GM12875 (cell line): ENCODE data around the gene ELOA.

Experiments
- H3K4me3 ChIP-seq: one replicate; pipeline ENCODE4 v1.5.1; 2011; ENCODE audit warnings: low read depth, low read length, control low read depth
- TF ChIP-seq, protein P1 (sequence below): IDR thresholded peaks from 2 replicates; pipeline ENCODE4 v1.5.1; 2011; ENCODE audit warnings: low read depth, mild to moderate bottlenecking, control low read depth, inconsistent platforms, low read length, moderate library complexity, borderline replicate concordance; ENCODE audit not compliant: insufficient read depth

Gene ELOA

GRCh38 chr1:23699280-23700179 is 43.7 kb upstream of the ELOA start:
- no peak overlapping the region for H3K4me3 ChIP-seq
- TF ChIP-seq, protein P1, sequence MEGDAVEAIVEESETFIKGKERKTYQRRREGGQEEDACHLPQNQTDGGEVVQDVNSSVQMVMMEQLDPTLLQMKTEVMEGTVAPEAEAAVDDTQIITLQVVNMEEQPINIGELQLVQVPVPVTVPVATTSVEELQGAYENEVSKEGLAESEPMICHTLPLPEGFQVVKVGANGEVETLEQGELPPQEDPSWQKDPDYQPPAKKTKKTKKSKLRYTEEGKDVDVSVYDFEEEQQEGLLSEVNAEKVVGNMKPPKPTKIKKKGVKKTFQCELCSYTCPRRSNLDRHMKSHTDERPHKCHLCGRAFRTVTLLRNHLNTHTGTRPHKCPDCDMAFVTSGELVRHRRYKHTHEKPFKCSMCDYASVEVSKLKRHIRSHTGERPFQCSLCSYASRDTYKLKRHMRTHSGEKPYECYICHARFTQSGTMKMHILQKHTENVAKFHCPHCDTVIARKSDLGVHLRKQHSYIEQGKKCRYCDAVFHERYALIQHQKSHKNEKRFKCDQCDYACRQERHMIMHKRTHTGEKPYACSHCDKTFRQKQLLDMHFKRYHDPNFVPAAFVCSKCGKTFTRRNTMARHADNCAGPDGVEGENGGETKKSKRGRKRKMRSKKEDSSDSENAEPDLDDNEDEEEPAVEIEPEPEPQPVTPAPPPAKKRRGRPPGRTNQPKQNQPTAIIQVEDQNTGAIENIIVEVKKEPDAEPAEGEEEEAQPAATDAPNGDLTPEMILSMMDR, result no peak

GRCh38 chr1:23701310-23701709 is 42.0 kb upstream of the ELOA start:
- TF ChIP-seq, protein P1, result no peak
- H3K4me3 ChIP-seq, result no peak overlapping the region

DNA sequence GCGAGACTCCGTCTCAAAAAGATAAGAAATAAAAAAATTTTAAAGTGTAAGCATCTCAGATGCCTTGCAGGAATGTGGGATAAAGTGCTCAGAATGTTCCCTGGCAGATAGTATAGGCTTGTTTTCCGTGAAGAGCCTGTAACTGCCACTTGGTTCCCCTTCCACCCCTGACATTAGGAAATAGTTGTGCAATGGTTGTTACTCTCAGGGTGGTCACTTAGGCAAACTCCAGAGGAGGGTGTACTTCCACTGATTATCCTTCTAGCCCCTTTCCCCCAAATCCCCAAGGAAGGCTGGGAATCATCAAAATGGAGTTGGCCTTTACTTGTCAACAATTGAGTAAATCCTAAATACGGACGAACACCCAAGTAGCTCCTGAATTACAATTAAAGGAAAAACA is 41.3 kb upstream of the ELOA start:
- TF ChIP-seq, protein P1, result no peak
- no peak overlapping the region for H3K4me3 ChIP-seq

DNA sequence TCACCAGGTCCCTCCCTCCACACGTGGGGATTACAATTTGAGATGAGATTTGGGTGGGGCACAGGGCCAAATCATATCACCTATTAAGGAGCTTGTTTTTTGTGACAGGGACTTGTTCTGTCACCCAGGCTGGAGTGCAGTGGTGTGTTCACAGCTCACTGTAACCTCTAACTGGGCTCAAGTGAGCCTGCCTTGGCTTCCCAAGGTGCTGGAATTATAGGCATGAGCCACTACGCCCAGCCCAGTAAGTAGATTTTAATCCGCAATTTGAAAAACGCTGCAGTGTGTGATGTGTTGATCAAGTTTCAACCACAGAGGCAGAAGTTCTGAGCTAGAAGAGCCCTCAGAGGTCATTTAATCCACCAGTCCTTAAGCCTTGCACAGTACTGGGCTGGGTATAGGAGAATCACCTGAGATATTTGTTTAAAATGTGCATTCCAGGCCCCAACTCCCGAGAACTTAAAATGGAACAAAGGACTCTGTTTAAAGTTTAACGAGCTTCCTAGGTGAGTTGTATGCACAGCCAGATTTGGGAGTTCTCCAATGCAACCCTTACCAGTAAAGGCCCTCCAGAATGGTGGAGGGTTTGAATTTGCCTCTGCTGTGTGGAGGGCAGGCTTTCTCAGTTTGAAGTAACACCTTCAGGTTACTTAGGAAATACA is 38.3 kb upstream of the ELOA start:
- TF ChIP-seq, protein P1, result no peak
- no peak overlapping the region for H3K4me3 ChIP-seq

DNA sequence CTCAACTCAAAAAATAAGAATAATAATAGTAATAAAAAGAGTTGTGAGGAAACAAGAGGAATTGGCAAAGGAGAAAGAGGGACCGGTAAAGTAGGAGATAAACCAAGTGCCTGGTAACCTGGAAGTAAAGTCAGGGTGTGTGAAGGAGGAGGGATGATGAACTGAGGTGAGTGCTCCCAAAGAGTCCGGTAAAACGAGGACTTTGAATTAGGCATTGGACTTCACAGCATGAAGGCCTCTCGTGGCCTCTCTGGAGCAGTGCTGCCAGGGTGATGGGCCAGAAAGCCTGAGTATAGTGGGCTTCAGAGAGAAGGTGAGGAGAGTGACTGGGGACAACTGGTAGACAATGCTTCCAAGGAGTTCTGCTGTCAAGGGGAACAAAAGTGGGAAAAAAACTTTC is 34.0 kb upstream of the ELOA start:
- TF ChIP-seq, protein P1, result no peak
- H3K4me3 ChIP-seq, result no peak overlapping the region

DNA sequence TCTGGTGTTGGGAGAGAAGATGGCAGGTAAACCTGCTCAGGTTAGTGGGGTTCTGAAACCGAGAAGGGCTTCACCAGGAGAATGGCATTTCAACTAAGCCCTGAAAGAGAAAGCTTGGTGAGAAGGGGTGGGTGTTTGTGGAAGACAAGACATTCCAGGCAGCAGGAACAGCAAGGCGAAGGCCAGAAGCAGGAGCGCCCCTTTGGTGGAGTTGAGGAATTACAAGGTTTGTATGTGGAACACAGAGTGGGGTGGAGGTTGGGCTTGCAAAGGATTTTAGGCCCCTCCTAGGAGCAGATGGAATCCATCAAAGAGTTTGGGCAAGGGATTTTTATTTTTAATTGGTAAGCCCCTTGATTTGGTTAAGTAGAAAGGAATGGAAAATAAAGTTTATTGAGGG is 24.8 kb upstream of the ELOA start:
- TF ChIP-seq, protein P1, result peak; percentile 67
- no peak overlapping the region for H3K4me3 ChIP-seq
